ENCODE data around the gene MME.

The MME gene

DNA sequence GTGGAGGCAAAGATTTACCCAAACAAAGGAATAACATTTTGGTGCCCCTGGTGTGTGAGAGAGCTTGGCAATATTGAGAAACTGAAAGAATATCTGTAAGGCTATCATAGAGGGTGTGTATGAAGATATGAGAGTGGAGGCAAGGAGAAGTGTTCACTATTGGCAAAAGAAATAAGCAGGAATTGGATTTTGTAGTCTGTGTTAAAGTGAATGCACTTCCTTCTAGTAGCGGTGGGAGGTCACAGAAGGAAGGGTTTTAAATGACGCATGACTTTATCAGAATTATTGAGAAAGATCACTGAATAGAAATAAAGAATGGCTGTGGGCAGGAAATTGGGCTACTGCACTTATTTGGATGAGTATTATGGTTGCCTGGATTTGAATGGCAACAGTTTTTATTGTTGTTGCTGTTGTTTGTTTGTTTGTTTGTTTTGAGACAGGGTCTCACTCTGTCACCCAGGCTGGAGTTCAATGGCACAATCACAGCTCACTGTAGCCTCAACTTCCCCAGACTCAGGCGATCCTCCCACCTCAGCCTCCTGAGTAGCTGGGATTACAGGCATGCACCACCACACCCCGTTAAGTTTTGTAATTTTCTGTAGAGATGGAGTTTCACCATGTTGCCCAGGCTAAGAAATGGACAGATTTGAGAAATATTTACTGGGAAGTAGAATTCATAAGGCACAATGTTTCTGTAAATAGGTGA lies 16.3 kb downstream of the MME start:
- no peak overlapping the region for H3K27ac ChIP-seq
- TF ChIP-seq ZFX (IDR thresholded peaks at IDR 0.05; ENCODE audit: borderline replicate concordance): no peak
- TF ChIP-seq, protein P1, sequence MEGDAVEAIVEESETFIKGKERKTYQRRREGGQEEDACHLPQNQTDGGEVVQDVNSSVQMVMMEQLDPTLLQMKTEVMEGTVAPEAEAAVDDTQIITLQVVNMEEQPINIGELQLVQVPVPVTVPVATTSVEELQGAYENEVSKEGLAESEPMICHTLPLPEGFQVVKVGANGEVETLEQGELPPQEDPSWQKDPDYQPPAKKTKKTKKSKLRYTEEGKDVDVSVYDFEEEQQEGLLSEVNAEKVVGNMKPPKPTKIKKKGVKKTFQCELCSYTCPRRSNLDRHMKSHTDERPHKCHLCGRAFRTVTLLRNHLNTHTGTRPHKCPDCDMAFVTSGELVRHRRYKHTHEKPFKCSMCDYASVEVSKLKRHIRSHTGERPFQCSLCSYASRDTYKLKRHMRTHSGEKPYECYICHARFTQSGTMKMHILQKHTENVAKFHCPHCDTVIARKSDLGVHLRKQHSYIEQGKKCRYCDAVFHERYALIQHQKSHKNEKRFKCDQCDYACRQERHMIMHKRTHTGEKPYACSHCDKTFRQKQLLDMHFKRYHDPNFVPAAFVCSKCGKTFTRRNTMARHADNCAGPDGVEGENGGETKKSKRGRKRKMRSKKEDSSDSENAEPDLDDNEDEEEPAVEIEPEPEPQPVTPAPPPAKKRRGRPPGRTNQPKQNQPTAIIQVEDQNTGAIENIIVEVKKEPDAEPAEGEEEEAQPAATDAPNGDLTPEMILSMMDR (IDR thresholded peaks at IDR 0.05): no peak

DNA sequence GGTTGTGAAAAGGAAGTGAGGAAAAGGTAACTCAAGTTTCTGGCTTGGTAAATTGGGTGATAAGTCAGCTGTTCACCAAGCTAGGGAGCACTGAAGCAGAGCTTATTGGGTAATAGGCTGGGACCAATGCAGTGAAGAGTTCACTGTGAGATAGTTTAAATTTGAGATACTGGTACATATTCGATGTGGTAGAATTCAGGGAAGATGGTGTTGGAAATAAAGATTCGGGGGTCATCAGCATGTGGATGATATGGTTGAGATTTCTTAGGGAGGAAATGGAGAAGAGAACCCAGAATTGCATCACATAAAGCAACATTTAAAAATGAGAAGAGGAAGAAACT lies 16.9 kb downstream of the MME start:
- TF ChIP-seq, protein P1 (IDR thresholded peaks at IDR 0.05): no peak
- no peak for TF ChIP-seq ZFX (IDR thresholded peaks at IDR 0.05; ENCODE audit: borderline replicate concordance)
- no peak overlapping the region for H3K27ac ChIP-seq

DNA sequence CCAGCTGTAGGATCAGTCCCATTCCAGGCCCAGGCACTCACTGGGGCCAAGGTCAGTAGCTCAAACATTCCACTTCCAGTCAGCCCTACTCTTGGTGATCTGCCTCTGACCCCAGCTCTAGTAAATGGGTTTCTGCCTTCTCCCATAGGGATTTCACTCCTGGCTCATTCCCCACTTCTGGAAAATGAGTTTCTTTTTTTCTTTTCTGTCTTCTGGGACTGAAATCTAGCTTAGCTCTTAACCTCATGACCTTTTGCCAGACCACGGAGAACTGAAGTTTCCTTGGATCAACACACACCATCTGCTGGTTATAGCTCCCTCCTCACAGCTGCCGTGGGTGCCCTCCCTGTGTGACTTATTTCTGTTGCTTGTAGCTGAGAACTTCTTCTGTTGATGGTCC lies 21.3 kb downstream of the MME start:
- no peak overlapping the region for H3K27ac ChIP-seq
- TF ChIP-seq ZFX (IDR thresholded peaks at IDR 0.05; ENCODE audit: borderline replicate concordance): no peak

DNA sequence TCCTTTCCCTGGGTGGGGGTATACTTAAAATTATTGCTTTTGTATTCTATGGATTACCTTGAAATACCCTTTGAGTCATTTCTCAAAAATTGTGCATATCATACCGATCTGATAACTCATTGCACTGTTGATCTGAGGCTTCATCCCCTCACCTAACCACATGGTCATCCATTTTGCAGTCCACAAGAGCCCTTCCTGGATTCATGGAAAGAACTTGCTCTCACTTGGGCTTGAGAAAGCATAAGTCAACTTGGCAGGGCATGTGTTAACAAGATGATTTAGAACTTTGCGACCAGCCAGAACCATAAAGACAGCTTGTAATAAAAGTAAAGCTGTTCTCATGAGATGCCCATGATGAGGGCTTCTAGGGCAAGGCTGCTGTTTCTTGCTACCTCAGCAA lies 22.2 kb downstream of the MME start:
- H3K27ac ChIP-seq: no peak overlapping the region
- TF ChIP-seq, protein P1 (IDR thresholded peaks at IDR 0.05): no peak

DNA sequence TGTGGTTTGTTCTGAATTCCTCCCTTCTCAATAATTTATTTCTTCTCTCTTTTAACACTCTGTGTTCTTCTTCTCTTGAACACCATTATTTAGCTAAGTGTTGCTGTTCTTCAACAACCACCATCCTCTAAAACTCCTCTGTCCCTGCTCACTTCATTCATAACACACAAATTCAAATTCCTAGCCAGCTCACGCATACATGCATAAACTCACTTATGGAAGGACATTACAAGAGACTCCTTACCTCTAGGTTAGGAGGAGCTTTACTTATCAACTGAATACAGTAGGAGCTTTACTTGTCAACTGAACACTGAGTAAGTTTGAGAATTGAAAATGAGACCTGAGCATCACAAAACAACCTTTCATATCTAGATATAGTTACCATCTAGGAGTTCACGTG lies 23.6 kb downstream of the MME start:
- no peak for TF ChIP-seq ZFX (IDR thresholded peaks at IDR 0.05; ENCODE audit: borderline replicate concordance)
- TF ChIP-seq, protein P1 (IDR thresholded peaks at IDR 0.05): no peak
- no peak overlapping the region for H3K27ac ChIP-seq

DNA sequence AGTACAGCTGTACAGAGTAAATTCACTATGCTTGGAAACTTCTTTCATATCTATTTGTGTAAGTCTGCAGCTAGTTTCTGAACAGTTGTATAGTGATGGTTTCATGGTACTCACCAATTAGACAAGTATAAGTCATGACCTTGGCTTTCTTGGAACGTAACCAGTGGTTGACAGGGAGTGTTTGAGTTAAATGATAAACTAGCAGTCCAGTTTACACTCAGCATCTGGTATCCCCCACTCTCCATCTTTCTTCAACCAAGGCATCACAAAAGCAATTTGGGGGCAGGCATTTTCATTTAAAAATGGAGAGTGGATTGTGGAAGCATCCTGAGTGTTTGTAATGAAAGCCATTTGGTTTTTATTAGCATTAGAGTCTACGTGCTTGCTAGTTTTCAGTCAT lies 26.0 kb downstream of the MME start:
- no peak overlapping the region for H3K27ac ChIP-seq
- no peak for TF ChIP-seq ZFX (IDR thresholded peaks at IDR 0.05; ENCODE audit: borderline replicate concordance)
- TF ChIP-seq, protein P1 (IDR thresholded peaks at IDR 0.05): no peak

DNA sequence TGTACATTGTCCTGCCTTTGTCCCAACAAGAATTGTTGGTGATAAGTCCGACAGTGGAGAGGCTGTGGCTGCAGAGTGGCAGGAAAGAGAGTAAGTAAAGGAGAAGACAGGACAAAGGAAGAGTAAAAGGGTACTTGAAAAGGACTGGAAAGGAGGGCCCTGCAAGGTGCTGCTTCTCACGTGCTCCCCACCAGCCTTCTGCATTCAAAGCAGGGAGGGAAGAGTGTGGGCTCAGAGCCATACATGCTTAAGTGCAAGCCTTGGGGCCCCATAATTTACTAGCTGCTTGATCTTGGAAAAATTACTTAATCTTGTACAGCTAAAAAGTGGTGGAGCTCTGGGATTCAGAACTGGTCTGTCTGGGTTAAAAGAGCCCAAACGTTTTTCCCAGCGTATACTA lies 29.9 kb downstream of the MME start:
- TF ChIP-seq, protein P1 (IDR thresholded peaks at IDR 0.05): no peak
- TF ChIP-seq ZFX (IDR thresholded peaks at IDR 0.05; ENCODE audit: borderline replicate concordance): no peak
- no peak overlapping the region for H3K27ac ChIP-seq

All from 22Rv1 (cell line).